GM12878 (cell line): ENCODE results near the gene RAB26. TPM values are rescaled to one million over a fixed set of nuclear protein-coding genes. Genes with fewer than 3 reads are reported as not detected.
A peak's percentile ranks its signal among the peaks of the same experiment; 100 is the strongest.

ENCODE experiments used
- ATAC-seq: fragments of 200-7000 bp; cut with Tn5 transposase; 3 replicates; pipeline ENCODE4 v1.9.1; 2020; ENCODE audit warnings: mild to moderate bottlenecking, moderate library complexity
- Bru-seq: library from RNA; stranded (reverse); fragments of 400-500 nt; gene quantifications from one replicate; lab custom pipeline; 2021; lab: Mats Ljungman, UMichigan
- BruChase-seq, 2 experiments: library from RNA; stranded (reverse); fragments of 400-500 nt; gene quantifications; one replicate each; lab custom pipeline; 2021; lab: Mats Ljungman, UMichigan
- BruUV-seq: library from RNA; stranded (reverse); fragments of 400-500 nt; replicated peaks from 2 replicates; lab custom pipeline; 2021; lab: Mats Ljungman, UMichigan
- CTCF ChIA-PET: fragments of 300-600 bp; sonication (Branson Sonifier 250); formaldehyde crosslinking; extraction: SDS; loops from one replicate; lab custom pipeline; 2021; ENCODE audit warnings: inconsistent platforms; lab: Yijun Ruan, JAX
- POLR2A ChIA-PET: fragments of 350-600 bp; formaldehyde crosslinking; extraction: SDS; loops from one replicate; lab custom pipeline; 2021; ENCODE audit warnings: inconsistent platforms; lab: Charles Lee
- RAD21 ChIA-PET: fragments of 300-600 bp; sonication (Branson Sonifier 250); formaldehyde crosslinking; loops from one replicate; lab custom pipeline; 2023; ENCODE audit warnings: antibody characterized with exemption; ENCODE audit not compliant: unreplicated experiment; lab: Charles Lee
- SMC1A ChIA-PET: fragments of 300-600 bp; sonication (Branson Sonifier 250); formaldehyde crosslinking; loops from one replicate; lab custom pipeline; 2023; ENCODE audit not compliant: unreplicated experiment, uncharacterized antibody; lab: Charles Lee
- DNase-seq: peaks from one replicate; pipeline ENCODE4 v3.0.0-alpha.2; 2011; ENCODE audit warnings: low read depth, low spot score
- FAIRE-seq: peaks from 3 replicates; lab custom pipeline; 2011; peaks lifted over from hg19 to GRCh38; lab: Jason Lieb, UNC
- H2AFZ ChIP-seq: 2 replicates; pipeline ENCODE4 v1.6.0; 2011; ENCODE audit warnings: low read depth, low read length, control low read depth; ENCODE audit not compliant: control insufficient read depth
- H3K27ac ChIP-seq: 2 replicates; pipeline ENCODE4 v1.5.1; 2011; ENCODE audit warnings: control low read depth; ENCODE audit not compliant: control insufficient read depth, insufficient read depth
- H3K27me3 ChIP-seq, 2 experiments: replicated peaks in 1 of 2; 2 replicates each; pipeline versions ENCODE4 v1.6.0 to v1.6.1; 2011; ENCODE audit warnings: low read length in 1 of 2; ENCODE audit not compliant: control insufficient read depth in 2 of 2, insufficient read depth in 2 of 2
- H3K36me3 ChIP-seq, 2 experiments: 2 replicates each; pipeline ENCODE4 v1.5.1; 2011; ENCODE audit warnings: low read length in 1 of 2; ENCODE audit not compliant: control insufficient read depth in 2 of 2, insufficient read depth in 2 of 2
- H3K4me1 ChIP-seq: 2 replicates; pipeline ENCODE4 v1.6.1; 2011; ENCODE audit warnings: mild to moderate bottlenecking, low read length, moderate library complexity, mixed read lengths; ENCODE audit not compliant: control insufficient read depth, insufficient read depth
- H3K4me2 ChIP-seq: 2 replicates; pipeline ENCODE4 v1.6.0; 2011; ENCODE audit warnings: control low read depth; ENCODE audit not compliant: control insufficient read depth, insufficient read depth
- H3K4me3 ChIP-seq: fragments of 200-600 bp; sonication (generic); 2 replicates; pipeline ENCODE4 v1.5.1; 2016
- H3K79me2 ChIP-seq: 2 replicates; pipeline ENCODE4 v1.6.0; 2011; ENCODE audit warnings: low read length; ENCODE audit not compliant: control insufficient read depth, insufficient read depth
- H3K9ac ChIP-seq: 2 replicates; pipeline ENCODE4 v1.8.0; 2011; ENCODE audit warnings: low read length, control low read depth, mixed read lengths; ENCODE audit not compliant: control insufficient read depth, insufficient read depth
- H3K9me3 ChIP-seq: replicated peaks from 3 replicates; pipeline ENCODE4 v1.5.1; 2011; ENCODE audit warnings: mild to moderate bottlenecking, low read length; ENCODE audit not compliant: control insufficient read depth, insufficient read depth
- H4K20me1 ChIP-seq: 2 replicates; pipeline ENCODE4 v1.6.0; 2011; ENCODE audit not compliant: control insufficient read depth, insufficient read depth
- CREM ChIP-seq: IDR thresholded peaks from 2 replicates; pipeline ENCODE4 v1.6.1; 2014; ENCODE audit warnings: antibody characterized with exemption, low read depth
- NFXL1 ChIP-seq: fragments of 450-650 bp; IDR thresholded peaks from 2 replicates; pipeline ENCODE4 v1.6.1; 2017; ENCODE audit warnings: antibody characterized with exemption, mild to moderate bottlenecking, borderline replicate concordance
- POU2F2 ChIP-seq: IDR thresholded peaks from 3 replicates; pipeline ENCODE4 v1.6.1; 2011; ENCODE audit warnings: low read depth, mild to moderate bottlenecking, low read length, borderline replicate concordance
- SUZ12 ChIP-seq: fragments of 200-600 bp; sonication (generic); IDR thresholded peaks from one replicate; pipeline ENCODE4 v1.6.1; 2018; ENCODE audit warnings: antibody characterized with exemption, mild to moderate bottlenecking; ENCODE audit not compliant: unreplicated experiment
- ZBED1 ChIP-seq: IDR thresholded peaks from 2 replicates; pipeline ENCODE4 v1.6.1; 2016; ENCODE audit warnings: borderline replicate concordance
- WGBS: methylation state at CpG from one replicate; pipeline ENCODE4 v1.1.6; 2016; ENCODE audit warnings: low lambda C conversion rate; ENCODE audit not compliant: insufficient replicate concordance, insufficient coverage; ENCODE audit errors: missing lambda C conversion rate; 5-methylcytosine and 5-hydroxymethylcytosine counted together
- in situ Hi-C: fragments of 300-500 bp; cut with MboI; formaldehyde crosslinking; loops from 9 replicates; pipeline ENCODE4 v1.14.3; 2018; ENCODE audit warnings: mixed read lengths
- intact Hi-C: fragments of 100-400 bp; cut with micrococcal nuclease; formaldehyde crosslinking; loops from one replicate; pipeline ENCODE4 v1.14.2; 2022; ENCODE audit not compliant: unreplicated experiment
- long read RNA-seq, 2 experiments: library from polyadenylated mRNA; unstranded; transcript quantifications; one replicate each; pipeline ENCODE4 v2.0.0, GENCODE V29; 2019 to 2020
- polyA minus RNA-seq, 3 experiments: library from RNA; depleted of rRNA, polyadenylated mRNA; stranded (reverse); fragments of >200 nt; gene quantifications; 2 replicates each; pipeline ENCODE4 v1.2.3, GENCODE V29; 2011
- polyA plus RNA-seq, 11 experiments: library from polyadenylated mRNA; depleted of rRNA in 4 of 11; unstranded in 6 of 11; stranded (reverse) in 5 of 11; fragments of >200 nt; fragmentation: Nextera tagmentation in 4 of 11; fragmentation: Illumina TruSeq in 1 of 11; extraction: Ambion mirVana in 4 of 11; extraction: Trizol in 1 of 11; gene quantifications; 1 replicate in 1 of 11; 2 replicates in 10 of 11; pipeline versions ENCODE4 v1.2.1 to v1.2.3, GENCODE V29; 2011 to 2016; ENCODE audit warnings: inconsistent platforms in 2 of 11, missing spikeins in 2 of 11, low read depth in 1 of 11
- total RNA-seq, 4 experiments: library from RNA; depleted of rRNA in 3 of 4; stranded (reverse); fragments of >200 nt in 3 of 4; fragmentation: Illumina TruSeq in 1 of 4; extraction: Trizol in 1 of 4; gene quantifications; 2 replicates each; pipeline versions ENCODE4 v1.2.1 to v1.2.3, GENCODE V29; 2013 to 2021
- TF ChIP-seq, protein P1 (sequence below): fragments of 150-350 bp; IDR thresholded peaks from 2 replicates; pipeline ENCODE4 v1.6.1; 2016; ENCODE audit warnings: low read depth, low read length
- TF ChIP-seq, protein P2 (sequence below): IDR thresholded peaks from 2 replicates; pipeline ENCODE4 v1.6.1; 2012; ENCODE audit warnings: improper control_type of control experiment, low read depth, low read length; ENCODE audit not compliant: insufficient replicate concordance

The RAB26 gene, protein sequence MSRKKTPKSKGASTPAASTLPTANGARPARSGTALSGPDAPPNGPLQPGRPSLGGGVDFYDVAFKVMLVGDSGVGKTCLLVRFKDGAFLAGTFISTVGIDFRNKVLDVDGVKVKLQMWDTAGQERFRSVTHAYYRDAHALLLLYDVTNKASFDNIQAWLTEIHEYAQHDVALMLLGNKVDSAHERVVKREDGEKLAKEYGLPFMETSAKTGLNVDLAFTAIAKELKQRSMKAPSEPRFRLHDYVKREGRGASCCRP
- total RNA-seq (2013; cell fraction: nucleolus; rRNA removed) = not detected in 2 replicates
- 0.11 and 0.51 TPM in 2 replicates for total RNA-seq (2014; rRNA removed)
- not detected in 2 replicates for total RNA-seq (2014; rRNA removed; fragmentation: Illumina TruSeq; extraction: Trizol)
- 0.33 and 0.53 TPM in 2 replicates for total RNA-seq (2021)
- polyA plus RNA-seq (2011; ENCODE audit: low read depth) = 1.4 TPM
- polyA plus RNA-seq (2011; rRNA removed) = 0.89 and 1.9 TPM in 2 replicates
- 1.6 and 2.5 TPM in 2 replicates for polyA plus RNA-seq (2011; cell fraction: cytosol; rRNA removed)
- polyA plus RNA-seq (2011; cell fraction: nucleus; rRNA removed) = 8.3 and 9.1 TPM in 2 replicates
- polyA plus RNA-seq (2012) = 2.8 and 2.9 TPM in 2 replicates
- polyA plus RNA-seq (2014; fragmentation: Illumina TruSeq; extraction: Trizol) = 0.21 TPM in 1 of 2 replicates, not detected in the other
- under 1 TPM; 0.13 to 0.27 TPM for polyA plus RNA-seq (2014; fragmentation: Nextera tagmentation; extraction: Ambion mirVana)
- polyA plus RNA-seq (2014; rRNA removed) = 0.13 and 0.43 TPM in 2 replicates
- polyA plus RNA-seq (2016; fragmentation: Nextera tagmentation; extraction: Ambion mirVana) = 1 to 10 TPM; 3.7 to 4.5 TPM
- 2.3 and 3.5 TPM in 2 replicates for polyA minus RNA-seq (2011; rRNA and poly(A)+ RNA removed)
- not detected in 2 replicates for polyA minus RNA-seq (2011; cell fraction: cytosol; rRNA and poly(A)+ RNA removed)
- polyA minus RNA-seq (2011; cell fraction: nucleus; rRNA and poly(A)+ RNA removed) = 0.57 and 1.1 TPM in 2 replicates
- Bru-seq, nascent RNA = percentile 32 among the genes with signal in this experiment
- BruChase-seq, experiment 1, labeled RNA remaining after a 6-hour chase = percentile 34 among the genes with signal in this experiment
- BruChase-seq, experiment 2, labeled RNA remaining after a 2-hour chase = percentile 29 among the genes with signal in this experiment
- long read RNA-seq, experiment 1, partial matches to known transcripts = 0 of 3 reads
- long read RNA-seq, experiment 1, other reads (novel, unspliced or antisense) = 3 of 3 reads
- long read RNA-seq, experiment 2, partial matches to known transcripts = 0 of 27 reads
- long read RNA-seq, experiment 2, other reads (novel, unspliced or antisense) = 27 of 27 reads

DNA sequence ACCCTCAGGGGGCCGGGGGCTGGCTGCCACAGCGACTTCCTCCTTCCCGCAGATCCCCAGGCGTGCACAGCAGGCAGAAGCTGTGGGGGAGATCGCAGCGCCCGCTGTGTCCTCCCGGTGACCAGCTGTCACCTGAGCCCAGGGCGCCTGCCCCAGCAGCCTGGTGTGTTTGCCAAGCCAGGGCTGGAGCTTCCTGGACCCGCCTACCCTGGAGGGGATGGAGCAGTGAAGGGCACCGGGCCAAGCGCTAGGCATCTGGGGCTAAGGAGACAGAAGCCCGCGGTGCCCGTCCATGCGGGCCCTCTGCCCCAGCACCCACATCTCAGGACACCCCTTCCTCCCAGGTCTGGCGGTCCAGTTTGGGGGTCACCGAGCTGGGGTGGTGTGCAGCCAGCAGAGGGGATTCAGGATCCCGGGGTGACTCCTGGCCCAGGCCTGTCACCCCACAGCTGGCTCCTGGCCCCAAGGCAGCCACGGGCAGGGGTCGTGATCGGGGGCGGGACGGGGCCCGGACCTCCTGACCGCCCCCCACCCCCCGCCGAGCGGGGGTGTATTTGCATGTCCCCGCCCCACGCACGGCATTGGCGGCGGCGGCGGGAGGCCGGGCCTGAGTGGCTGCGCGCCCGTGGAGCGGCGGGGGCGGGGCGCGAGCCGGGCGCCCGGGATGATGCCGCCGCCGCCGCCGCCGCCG is at the start of gene RAB26:
RAB26 (plus strand) TSS at position 645 of the 691 bp plus-strand sequence. CDS start 159 bp downstream, outside the sequence.
- H3K4me1 ChIP-seq = peaks cover 37% of the 10 kb centered on the region
- FAIRE-seq = no peak
- TF ChIP-seq, protein P1, sequence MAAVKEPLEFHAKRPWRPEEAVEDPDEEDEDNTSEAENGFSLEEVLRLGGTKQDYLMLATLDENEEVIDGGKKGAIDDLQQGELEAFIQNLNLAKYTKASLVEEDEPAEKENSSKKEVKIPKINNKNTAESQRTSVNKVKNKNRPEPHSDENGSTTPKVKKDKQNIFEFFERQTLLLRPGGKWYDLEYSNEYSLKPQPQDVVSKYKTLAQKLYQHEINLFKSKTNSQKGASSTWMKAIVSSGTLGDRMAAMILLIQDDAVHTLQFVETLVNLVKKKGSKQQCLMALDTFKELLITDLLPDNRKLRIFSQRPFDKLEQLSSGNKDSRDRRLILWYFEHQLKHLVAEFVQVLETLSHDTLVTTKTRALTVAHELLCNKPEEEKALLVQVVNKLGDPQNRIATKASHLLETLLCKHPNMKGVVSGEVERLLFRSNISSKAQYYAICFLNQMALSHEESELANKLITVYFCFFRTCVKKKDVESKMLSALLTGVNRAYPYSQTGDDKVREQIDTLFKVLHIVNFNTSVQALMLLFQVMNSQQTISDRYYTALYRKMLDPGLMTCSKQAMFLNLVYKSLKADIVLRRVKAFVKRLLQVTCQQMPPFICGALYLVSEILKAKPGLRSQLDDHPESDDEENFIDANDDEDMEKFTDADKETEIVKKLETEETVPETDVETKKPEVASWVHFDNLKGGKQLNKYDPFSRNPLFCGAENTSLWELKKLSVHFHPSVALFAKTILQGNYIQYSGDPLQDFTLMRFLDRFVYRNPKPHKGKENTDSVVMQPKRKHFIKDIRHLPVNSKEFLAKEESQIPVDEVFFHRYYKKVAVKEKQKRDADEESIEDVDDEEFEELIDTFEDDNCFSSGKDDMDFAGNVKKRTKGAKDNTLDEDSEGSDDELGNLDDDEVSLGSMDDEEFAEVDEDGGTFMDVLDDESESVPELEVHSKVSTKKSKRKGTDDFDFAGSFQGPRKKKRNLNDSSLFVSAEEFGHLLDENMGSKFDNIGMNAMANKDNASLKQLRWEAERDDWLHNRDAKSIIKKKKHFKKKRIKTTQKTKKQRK = no peak
- TF ChIP-seq NFXL1 = no peak
- no peak for TF ChIP-seq CREM
- TF ChIP-seq, protein P2, sequence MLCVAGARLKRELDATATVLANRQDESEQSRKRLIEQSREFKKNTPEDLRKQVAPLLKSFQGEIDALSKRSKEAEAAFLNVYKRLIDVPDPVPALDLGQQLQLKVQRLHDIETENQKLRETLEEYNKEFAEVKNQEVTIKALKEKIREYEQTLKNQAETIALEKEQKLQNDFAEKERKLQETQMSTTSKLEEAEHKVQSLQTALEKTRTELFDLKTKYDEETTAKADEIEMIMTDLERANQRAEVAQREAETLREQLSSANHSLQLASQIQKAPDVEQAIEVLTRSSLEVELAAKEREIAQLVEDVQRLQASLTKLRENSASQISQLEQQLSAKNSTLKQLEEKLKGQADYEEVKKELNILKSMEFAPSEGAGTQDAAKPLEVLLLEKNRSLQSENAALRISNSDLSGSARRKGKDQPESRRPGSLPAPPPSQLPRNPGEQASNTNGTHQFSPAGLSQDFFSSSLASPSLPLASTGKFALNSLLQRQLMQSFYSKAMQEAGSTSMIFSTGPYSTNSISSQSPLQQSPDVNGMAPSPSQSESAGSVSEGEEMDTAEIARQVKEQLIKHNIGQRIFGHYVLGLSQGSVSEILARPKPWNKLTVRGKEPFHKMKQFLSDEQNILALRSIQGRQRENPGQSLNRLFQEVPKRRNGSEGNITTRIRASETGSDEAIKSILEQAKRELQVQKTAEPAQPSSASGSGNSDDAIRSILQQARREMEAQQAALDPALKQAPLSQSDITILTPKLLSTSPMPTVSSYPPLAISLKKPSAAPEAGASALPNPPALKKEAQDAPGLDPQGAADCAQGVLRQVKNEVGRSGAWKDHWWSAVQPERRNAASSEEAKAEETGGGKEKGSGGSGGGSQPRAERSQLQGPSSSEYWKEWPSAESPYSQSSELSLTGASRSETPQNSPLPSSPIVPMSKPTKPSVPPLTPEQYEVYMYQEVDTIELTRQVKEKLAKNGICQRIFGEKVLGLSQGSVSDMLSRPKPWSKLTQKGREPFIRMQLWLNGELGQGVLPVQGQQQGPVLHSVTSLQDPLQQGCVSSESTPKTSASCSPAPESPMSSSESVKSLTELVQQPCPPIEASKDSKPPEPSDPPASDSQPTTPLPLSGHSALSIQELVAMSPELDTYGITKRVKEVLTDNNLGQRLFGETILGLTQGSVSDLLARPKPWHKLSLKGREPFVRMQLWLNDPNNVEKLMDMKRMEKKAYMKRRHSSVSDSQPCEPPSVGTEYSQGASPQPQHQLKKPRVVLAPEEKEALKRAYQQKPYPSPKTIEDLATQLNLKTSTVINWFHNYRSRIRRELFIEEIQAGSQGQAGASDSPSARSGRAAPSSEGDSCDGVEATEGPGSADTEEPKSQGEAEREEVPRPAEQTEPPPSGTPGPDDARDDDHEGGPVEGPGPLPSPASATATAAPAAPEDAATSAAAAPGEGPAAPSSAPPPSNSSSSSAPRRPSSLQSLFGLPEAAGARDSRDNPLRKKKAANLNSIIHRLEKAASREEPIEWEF = no peak
- TF ChIP-seq ZBED1 = no peak
- peak; percentile 73; the same call in 1 of the 3 replicates for TF ChIP-seq POU2F2
- TF ChIP-seq SUZ12 = no peak

More for the DNA sequence above, at the start of gene RAB26:
- intact Hi-C loops = no loop called here
- CTCF ChIA-PET = interaction anchor here (1.4 to 2.3 kb wide), 4 partner anchors 12 to 144 kb away, joined by 4 to 7 read pairs (median 5); partner anchors contain the start of gene PKD1
- peaks cover 9% of the 10 kb centered on the region; the same call in 1 of the 2 replicates for H4K20me1 ChIP-seq
- H2AFZ ChIP-seq = peak within 1 kb of the TSS; percentile 44
- H3K4me2 ChIP-seq = peak within 1 kb of the TSS; percentile 86
- peak within 1 kb of the TSS; percentile 8; the same call in 1 of the 2 replicates for H3K9ac ChIP-seq
- peak within 1 kb of the TSS; percentile 55; the same call in 1 of the 2 replicates for H3K4me3 ChIP-seq
- SMC1A ChIA-PET = no interaction called here
- under 1% methylated on average over 26 of the region's 55 CpGs for WGBS
- H3K9me3 ChIP-seq = no peaks in the 10 kb centered on the region
- in situ Hi-C loops = loop anchor here (10.0 kb wide), 2 partner anchors 63 to 283 kb away; no protein-coding TSS in a partner anchor
- no peak within 1 kb of the TSS for H3K27ac ChIP-seq
- H3K79me2 ChIP-seq = peaks cover 9% of the 10 kb centered on the region
- ATAC-seq (peak; percentile 37), DNase-seq (no peak)
- POLR2A ChIA-PET = interaction anchor here (0.6 kb wide), 1 partner anchor 28 kb away, joined by 3 read pairs; no protein-coding TSS in a partner anchor
- H3K36me3 ChIP-seq = peaks cover 0 to 11% of the 10 kb centered on the region in 2 experiments; a peak in 2 of 4 replicates
- RAD21 ChIA-PET = interaction anchor here (0.6 kb wide), 1 partner anchor 118 kb away, joined by 3 read pairs; no protein-coding TSS in a partner anchor
- no TSS peak for BruUV-seq
- H3K27me3 ChIP-seq = no peaks in the 10 kb centered on the region
